ENCODE measurements around the gene SIRT2. TPM values are rescaled to one million over a fixed set of nuclear protein-coding genes. Genes with fewer than 3 reads are reported as not detected.

The SIRT2 gene
- polyA plus RNA-seq, 3 donors = 57.5 to 65.9 (median 64.3) TPM

DNA sequence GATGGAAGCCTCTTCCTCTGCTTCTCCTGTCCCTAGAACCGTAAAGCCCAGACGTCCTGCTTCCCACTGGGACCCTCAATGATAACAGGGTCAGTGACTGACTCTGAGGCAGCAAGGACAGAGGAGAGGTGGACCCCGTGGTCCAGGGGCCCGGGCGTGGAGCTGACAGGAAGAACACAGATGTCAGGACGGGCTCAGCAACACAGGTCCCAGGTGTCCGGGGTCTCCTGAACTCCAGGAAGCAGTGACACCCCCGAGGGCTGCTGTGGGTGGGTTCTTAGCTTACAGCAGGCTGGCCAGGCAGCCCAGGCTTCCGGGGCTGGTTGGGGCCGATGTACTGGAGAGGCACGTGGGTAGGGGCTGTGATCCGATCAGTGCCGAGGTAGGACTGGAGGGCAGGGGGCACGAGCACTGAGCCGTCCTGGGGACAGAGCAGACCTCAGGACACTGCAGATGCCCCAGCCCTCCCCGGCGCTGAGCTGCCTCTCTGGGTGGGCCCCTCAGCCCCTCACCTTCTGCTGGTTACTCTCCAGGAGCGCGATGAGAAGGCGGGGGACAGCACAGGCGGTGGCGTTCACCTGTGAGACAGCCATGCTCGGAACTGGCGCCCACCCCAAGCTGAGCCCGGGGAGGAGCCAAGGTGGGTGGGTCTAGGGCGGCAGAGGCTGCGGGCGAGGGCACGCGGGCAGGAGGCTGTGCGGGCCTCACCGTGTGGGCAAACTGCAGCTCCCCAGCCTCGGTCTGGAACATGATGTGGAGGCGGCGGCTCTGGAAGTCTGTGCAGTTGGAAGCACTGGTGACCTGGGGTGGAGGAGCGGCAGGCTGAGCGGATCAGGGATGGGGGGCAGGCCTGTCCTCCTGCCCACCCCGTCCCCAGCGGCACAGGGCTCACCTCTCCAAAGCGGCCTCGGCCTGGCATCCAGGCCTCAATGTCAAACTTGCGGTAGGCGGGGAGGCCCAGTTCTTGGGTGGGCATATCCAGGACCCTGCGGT lies 16.2 kb upstream of the SIRT2 start:
- H3K27ac Mint-ChIP-seq = peak overlapping the region in 2 of 7 donors; percentile 51 to 72
- no peaks in the 10 kb centered on the region for H3K9me3 ChIP-seq (replicated peaks in 1 of 2; ENCODE audit: control insufficient read depth in 1 of 2, insufficient read depth in 1 of 2, low read length in 2 of 2)
- no peaks in the 10 kb centered on the region for H4K20me1 ChIP-seq (ENCODE audit: insufficient read depth, low read length)
- H3K9ac ChIP-seq (ENCODE audit: insufficient read depth, low read length, poor library complexity, severe bottlenecking) = no peak overlapping the region
- DNase-seq = no peak
- no peak overlapping the region for H3K4me2 ChIP-seq (replicated peaks; ENCODE audit: extremely low read depth, low read length, poor library complexity, severe bottlenecking)
- no peak overlapping the region for H3K4me3 Mint-ChIP-seq
- no peaks in the 10 kb centered on the region for H3K27me3 ChIP-seq (ENCODE audit: control insufficient read depth in 2 of 2, insufficient read depth in 2 of 2, low read length in 2 of 2)
- H3K4me1 ChIP-seq (ENCODE audit: control insufficient read depth in 1 of 2, insufficient read depth in 2 of 2, low read length in 2 of 2) = no peaks in the 10 kb centered on the region
- TF ChIP-seq, protein P1, sequence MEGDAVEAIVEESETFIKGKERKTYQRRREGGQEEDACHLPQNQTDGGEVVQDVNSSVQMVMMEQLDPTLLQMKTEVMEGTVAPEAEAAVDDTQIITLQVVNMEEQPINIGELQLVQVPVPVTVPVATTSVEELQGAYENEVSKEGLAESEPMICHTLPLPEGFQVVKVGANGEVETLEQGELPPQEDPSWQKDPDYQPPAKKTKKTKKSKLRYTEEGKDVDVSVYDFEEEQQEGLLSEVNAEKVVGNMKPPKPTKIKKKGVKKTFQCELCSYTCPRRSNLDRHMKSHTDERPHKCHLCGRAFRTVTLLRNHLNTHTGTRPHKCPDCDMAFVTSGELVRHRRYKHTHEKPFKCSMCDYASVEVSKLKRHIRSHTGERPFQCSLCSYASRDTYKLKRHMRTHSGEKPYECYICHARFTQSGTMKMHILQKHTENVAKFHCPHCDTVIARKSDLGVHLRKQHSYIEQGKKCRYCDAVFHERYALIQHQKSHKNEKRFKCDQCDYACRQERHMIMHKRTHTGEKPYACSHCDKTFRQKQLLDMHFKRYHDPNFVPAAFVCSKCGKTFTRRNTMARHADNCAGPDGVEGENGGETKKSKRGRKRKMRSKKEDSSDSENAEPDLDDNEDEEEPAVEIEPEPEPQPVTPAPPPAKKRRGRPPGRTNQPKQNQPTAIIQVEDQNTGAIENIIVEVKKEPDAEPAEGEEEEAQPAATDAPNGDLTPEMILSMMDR (IDR thresholded peaks at IDR 0.05) = no peak
- peaks cover 0 to 6% (median 2%) of the 10 kb centered on the region in 3 donors for H3K27me3 Mint-ChIP-seq (ENCODE audit: low read depth in 3 of 3)
- no peak overlapping the region for H3K27ac ChIP-seq (ENCODE audit: low read depth in 1 of 2, low read length in 2 of 2)
- no peak overlapping the region for H3K4me3 ChIP-seq (replicated peaks in 1 of 3; ENCODE audit: low read depth in 2 of 3, low read length in 3 of 3)
- no peaks in the 10 kb centered on the region for H3K79me2 ChIP-seq (ENCODE audit: insufficient read depth, low read length)
- intact Hi-C loops (cut with micrococcal nuclease) = no loop called here
- H2AFZ ChIP-seq (ENCODE audit: insufficient read depth, low read depth, low read length, poor library complexity, severe bottlenecking) = no peak overlapping the region
- H3K36me3 Mint-ChIP-seq = peaks cover 7 to 10% of the 10 kb centered on the region in 2 donors
- peaks cover 0 to 2% (median 0%) of the 10 kb centered on the region in 7 donors for H3K9me3 Mint-ChIP-seq
- peaks cover 3% of the 10 kb centered on the region for H3K4me1 Mint-ChIP-seq
- peaks cover 0 to 3% of the 10 kb centered on the region in 2 donors for H3K36me3 ChIP-seq (replicated peaks in 1 of 2; ENCODE audit: control insufficient read depth in 1 of 2, insufficient read depth in 2 of 2, low read length in 2 of 2)
- WGBS (ENCODE audit: insufficient coverage) = 98% methylated on average over 39 of the region's 44 CpGs

DNA sequence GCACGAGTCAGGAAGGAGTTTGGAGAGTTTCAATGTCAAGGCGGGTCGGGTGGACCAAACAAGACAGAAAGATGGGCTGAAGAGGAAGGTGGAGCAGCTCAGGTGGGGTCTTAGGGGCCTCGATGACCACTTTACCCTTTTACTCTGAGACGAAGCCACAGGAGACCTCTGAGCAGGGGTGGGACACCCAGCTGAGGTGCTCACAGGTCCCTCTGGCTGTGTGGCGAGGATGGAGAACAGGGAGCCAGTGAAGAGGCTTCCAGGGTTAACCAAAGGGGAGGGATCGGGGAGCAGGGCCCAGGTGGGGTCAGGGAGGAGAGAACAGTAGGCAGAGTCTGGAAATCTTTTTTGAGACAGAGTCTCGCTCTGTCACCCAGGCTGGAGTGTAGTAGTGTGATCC lies 14.5 kb upstream of the SIRT2 start:
- Histone ChIP-seq H3K4me1 (ENCODE audit: control insufficient read depth in 1 of 2, insufficient read depth in 2 of 2, low read length in 2 of 2) (no peaks in the 10 kb centered on the region), H2AFZ (ENCODE audit: insufficient read depth, low read depth, low read length, poor library complexity, severe bottlenecking) (no peak overlapping the region), H3K27me3 (ENCODE audit: control insufficient read depth in 2 of 2, insufficient read depth in 2 of 2, low read length in 2 of 2) (no peaks in the 10 kb centered on the region), H3K9ac (ENCODE audit: insufficient read depth, low read length, poor library complexity, severe bottlenecking) (no peak overlapping the region), H3K4me3 (replicated peaks in 1 of 3; ENCODE audit: low read depth in 2 of 3, low read length in 3 of 3) (no peak overlapping the region), H3K9me3 (replicated peaks in 1 of 2; ENCODE audit: control insufficient read depth in 1 of 2, insufficient read depth in 1 of 2, low read length in 2 of 2) (no peaks in the 10 kb centered on the region), H4K20me1 (ENCODE audit: insufficient read depth, low read length) (no peaks in the 10 kb centered on the region), H3K27ac (ENCODE audit: low read depth in 1 of 2, low read length in 2 of 2) (no peak overlapping the region), H3K79me2 (ENCODE audit: insufficient read depth, low read length) (no peaks in the 10 kb centered on the region), H3K4me2 (replicated peaks; ENCODE audit: extremely low read depth, low read length, poor library complexity, severe bottlenecking) (no peak overlapping the region), H3K36me3 (replicated peaks in 1 of 2; ENCODE audit: control insufficient read depth in 1 of 2, insufficient read depth in 2 of 2, low read length in 2 of 2) (peaks cover 2 to 3% of the 10 kb centered on the region in 2 donors)
- WGBS (ENCODE audit: insufficient coverage) = 98% methylated on average over 8 of the region's 8 CpGs
- no peak for DNase-seq
- Mint-ChIP-seq H3K36me3 (peaks cover 6 to 13% of the 10 kb centered on the region in 2 donors), H3K4me3 (no peak overlapping the region), H3K9me3 (peaks cover 0 to 3% (median 0%) of the 10 kb centered on the region in 7 donors), H3K4me1 (peaks cover 3% of the 10 kb centered on the region), H3K27me3 (ENCODE audit: low read depth in 3 of 3) (peaks cover 0 to 6% (median 2%) of the 10 kb centered on the region in 3 donors), H3K27ac (peak overlapping the region in 1 of 7 donors; percentile 37)
- intact Hi-C loops (cut with micrococcal nuclease) = no loop called here
- TF ChIP-seq, protein P1 (IDR thresholded peaks at IDR 0.05) = no peak
